ENCODE measurements around the gene CCDC14.
"Not testable (repeated sequence)": the region's sequence is repeated elsewhere in the genome, so short reads cannot be mapped to it uniquely, and the experiment has no call there.

DNA sequence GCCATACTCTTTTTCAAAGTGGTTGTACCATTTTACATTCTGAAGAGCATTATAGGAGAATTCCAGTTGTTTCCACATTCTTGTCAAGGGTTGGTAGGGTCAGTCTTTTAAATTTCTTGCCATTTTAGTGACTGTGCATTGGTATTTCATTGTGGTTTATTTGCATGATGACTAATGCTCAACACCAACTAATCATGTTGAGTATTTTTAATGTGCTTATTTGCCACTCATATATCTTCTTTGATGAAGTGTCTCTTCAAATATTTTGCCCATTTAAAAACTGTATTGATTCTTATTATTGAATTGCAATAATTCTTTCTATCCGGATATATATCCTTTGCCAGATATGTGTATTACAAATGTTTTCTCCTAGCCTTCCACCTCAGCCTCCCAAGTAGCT lies 47.3 kb upstream of the CCDC14 start:
- TF ChIP-seq, protein P1, sequence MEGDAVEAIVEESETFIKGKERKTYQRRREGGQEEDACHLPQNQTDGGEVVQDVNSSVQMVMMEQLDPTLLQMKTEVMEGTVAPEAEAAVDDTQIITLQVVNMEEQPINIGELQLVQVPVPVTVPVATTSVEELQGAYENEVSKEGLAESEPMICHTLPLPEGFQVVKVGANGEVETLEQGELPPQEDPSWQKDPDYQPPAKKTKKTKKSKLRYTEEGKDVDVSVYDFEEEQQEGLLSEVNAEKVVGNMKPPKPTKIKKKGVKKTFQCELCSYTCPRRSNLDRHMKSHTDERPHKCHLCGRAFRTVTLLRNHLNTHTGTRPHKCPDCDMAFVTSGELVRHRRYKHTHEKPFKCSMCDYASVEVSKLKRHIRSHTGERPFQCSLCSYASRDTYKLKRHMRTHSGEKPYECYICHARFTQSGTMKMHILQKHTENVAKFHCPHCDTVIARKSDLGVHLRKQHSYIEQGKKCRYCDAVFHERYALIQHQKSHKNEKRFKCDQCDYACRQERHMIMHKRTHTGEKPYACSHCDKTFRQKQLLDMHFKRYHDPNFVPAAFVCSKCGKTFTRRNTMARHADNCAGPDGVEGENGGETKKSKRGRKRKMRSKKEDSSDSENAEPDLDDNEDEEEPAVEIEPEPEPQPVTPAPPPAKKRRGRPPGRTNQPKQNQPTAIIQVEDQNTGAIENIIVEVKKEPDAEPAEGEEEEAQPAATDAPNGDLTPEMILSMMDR (IDR thresholded peaks at IDR 0.05; ENCODE audit: poor library complexity): not testable (repeated sequence)
- TF ChIP-seq EZH2phosphoT487 (IDR thresholded peaks at IDR 0.05; ENCODE audit: low read depth, severe bottlenecking, unreplicated experiment): not testable (repeated sequence)
